WERI-Rb-1 (cell line): Measurements from ENCODE around the gene TBCK.
"Not testable (repeated sequence)": the region's sequence is repeated elsewhere in the genome, so short reads cannot be mapped to it uniquely, and the experiment has no call there.

ENCODE experiments used
- DNase-seq: peaks from one replicate; pipeline ENCODE4 v3.0.0-alpha.2; 2020
- H3K27ac ChIP-seq: fragments of 250-450 bp; sonication (Bioruptor Pico); 2 replicates; pipeline ENCODE4 v1.5.1; 2020; ENCODE audit warnings: mild to moderate bottlenecking, moderate library complexity
- H3K27me3 ChIP-seq: fragments of 250-450 bp; sonication (Bioruptor Pico); 2 replicates; pipeline ENCODE4 v1.5.1; 2021; ENCODE audit warnings: mild to moderate bottlenecking, low read depth, moderate library complexity; ENCODE audit not compliant: insufficient read depth, severe bottlenecking
- H3K36me3 ChIP-seq: fragments of 250-450 bp; sonication (Bioruptor Pico); 2 replicates; pipeline ENCODE4 v1.5.1; 2020; ENCODE audit warnings: mild to moderate bottlenecking, moderate library complexity
- H3K4me3 ChIP-seq: 2 replicates; pipeline ENCODE4 v1.5.1; 2011; ENCODE audit warnings: low read depth, mild to moderate bottlenecking, control low read depth, low read length
- H3K9me3 ChIP-seq: fragments of 250-450 bp; sonication (Bioruptor Pico); 2 replicates; pipeline ENCODE4 v1.5.1; 2021; ENCODE audit warnings: mild to moderate bottlenecking, moderate library complexity; ENCODE audit not compliant: severe bottlenecking
- TF ChIP-seq, protein P1 (sequence below): IDR thresholded peaks from 2 replicates; pipeline ENCODE4 v1.5.1; 2011; ENCODE audit warnings: low read depth, mild to moderate bottlenecking, control low read depth, inconsistent platforms, low read length

Gene TBCK

DNA sequence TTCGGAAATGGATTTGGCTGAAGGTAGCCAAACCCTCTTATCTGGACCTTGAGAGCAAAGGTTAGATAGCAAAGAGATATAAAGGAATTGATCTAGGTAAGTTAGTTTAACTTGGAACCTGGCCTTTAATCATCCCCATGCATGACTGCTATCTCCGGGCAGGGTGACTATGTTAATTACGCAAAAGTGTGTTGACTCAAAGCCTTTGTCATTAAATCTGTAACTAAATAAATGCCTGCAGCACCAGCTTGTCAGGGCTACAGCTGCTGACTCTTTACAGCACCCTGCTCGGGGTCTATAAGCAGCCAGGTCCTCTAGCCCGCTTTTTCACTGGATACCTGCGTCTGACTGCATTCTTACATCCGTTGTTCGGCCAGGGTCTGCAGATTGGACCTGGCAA, 201.7 kb downstream of the TBCK start:
- Histone ChIP-seq H3K4me3 (no peak overlapping the region), H3K9me3 (peaks cover 7% of the 10 kb centered on the region), H3K27ac (no peak overlapping the region), H3K27me3 (no peaks in the 10 kb centered on the region), H3K36me3 (0 out of 2 replicates have a peak, but pooled peaks cover 5% of the 10 kb centered on the region)
- TF ChIP-seq, protein P1, sequence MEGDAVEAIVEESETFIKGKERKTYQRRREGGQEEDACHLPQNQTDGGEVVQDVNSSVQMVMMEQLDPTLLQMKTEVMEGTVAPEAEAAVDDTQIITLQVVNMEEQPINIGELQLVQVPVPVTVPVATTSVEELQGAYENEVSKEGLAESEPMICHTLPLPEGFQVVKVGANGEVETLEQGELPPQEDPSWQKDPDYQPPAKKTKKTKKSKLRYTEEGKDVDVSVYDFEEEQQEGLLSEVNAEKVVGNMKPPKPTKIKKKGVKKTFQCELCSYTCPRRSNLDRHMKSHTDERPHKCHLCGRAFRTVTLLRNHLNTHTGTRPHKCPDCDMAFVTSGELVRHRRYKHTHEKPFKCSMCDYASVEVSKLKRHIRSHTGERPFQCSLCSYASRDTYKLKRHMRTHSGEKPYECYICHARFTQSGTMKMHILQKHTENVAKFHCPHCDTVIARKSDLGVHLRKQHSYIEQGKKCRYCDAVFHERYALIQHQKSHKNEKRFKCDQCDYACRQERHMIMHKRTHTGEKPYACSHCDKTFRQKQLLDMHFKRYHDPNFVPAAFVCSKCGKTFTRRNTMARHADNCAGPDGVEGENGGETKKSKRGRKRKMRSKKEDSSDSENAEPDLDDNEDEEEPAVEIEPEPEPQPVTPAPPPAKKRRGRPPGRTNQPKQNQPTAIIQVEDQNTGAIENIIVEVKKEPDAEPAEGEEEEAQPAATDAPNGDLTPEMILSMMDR = no peak
- no peak for DNase-seq

DNA sequence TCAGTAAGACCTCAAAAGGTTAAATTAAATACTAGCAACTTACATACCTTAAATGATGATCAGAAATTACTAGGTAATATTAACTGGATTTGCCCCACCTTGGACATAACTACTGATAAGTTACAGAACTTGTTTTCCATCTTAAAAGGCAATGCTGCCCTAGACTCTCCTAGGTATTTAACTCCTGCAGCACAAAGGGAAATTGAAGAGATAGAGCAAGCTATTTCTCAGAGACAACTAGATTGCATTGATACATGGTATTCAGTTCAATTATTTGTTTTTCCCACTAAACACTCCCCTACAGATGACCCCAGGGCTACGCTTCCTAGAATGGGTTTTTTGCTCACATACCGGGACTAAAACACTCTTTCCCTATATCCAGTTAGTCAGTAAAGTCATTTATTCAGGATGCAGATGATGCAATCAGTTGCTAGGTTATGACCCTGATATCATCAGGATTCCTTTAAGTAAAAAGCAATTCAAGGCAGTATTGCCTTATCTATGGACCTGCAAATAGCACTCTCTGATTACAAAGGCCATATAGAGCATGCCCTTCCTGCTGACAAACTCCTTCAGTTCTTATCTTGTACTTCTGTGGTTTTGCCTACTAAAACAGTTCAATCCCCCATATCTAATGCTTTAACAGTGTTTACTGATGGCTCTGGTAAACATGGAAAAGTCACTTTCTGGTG, 204.1 kb downstream of the TBCK start:
- H3K4me3 ChIP-seq, H3K27ac ChIP-seq, H3K27me3 ChIP-seq, DNase-seq, H3K36me3 ChIP-seq: not testable (repeated sequence)
- H3K9me3 ChIP-seq = peaks cover 12% of the 10 kb centered on the region

DNA sequence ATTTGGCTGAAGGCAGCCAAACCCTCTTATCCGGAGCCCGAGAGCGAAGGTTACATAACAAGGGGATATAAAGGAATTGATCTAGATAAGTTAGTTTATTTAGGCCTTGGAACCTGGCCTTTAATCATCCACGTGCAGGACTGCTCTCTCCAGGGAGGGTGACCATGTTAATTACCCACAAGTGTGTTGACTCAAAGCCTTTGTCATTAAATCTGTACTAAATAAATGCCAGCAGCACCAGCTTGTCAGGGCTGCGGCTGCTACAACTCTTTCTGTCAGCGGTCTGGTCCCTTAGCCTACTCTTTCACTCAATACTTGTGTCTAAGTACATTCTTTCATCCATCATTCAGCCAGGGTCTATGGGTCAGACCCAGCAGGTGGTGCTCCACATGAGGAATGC, 206.1 kb downstream of the TBCK start:
- Histone ChIP-seq H3K36me3 (0 out of 2 replicates have a peak, but pooled peaks cover 2% of the 10 kb centered on the region), H3K27me3 (no peaks in the 10 kb centered on the region), H3K4me3 (no peak overlapping the region), H3K9me3 (peaks cover 12% of the 10 kb centered on the region), H3K27ac (no peak overlapping the region)
- TF ChIP-seq, protein P1 = no peak
- DNase-seq = no peak

DNA sequence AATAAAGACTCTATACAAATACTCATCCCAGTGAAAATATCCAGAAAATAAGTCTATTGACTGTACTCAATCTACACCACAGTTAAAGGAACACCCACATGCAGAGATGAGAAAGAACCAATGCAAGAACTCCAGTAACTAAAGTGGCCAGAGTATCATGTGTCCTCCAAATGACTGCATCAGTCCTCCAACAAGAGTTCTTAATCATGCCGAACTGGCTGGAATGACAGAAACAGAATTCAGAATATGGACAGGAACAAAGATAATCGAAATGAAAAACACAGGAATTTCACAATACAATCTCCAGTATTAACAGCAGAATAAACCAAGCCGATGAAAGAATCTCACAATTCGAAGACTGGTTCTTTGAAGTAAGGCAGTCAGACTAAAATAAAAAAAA, 210.3 kb downstream of the TBCK start:
- no peak for DNase-seq
- TF ChIP-seq, protein P1 = no peak
- H3K4me3 ChIP-seq = no peak overlapping the region
- no peak overlapping the region for H3K27ac ChIP-seq
- 0 out of 2 replicates have a peak, but pooled peaks cover 3% of the 10 kb centered on the region for H3K36me3 ChIP-seq
- peaks cover 12% of the 10 kb centered on the region for H3K9me3 ChIP-seq
- no peaks in the 10 kb centered on the region for H3K27me3 ChIP-seq

DNA sequence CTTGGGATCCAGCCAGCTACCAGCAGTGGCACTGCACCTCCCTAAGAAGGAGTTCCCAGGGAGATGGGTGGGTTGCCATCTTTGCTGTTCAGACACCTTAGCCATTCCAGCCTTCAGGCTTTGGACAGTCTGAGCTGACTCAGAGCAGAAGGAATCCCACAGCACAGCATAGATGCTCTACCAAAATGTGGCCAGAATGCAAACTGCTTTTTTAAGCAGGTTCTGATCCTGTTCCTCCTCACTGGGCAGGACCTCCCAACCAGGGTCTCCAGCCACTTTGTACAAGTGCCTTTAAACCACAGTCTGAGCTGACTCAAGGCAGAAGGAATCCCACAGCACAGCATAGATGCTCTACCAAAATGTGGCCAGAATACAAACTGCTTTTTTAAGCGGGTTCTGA, 211.7 kb downstream of the TBCK start:
- H3K4me3 ChIP-seq = no peak overlapping the region
- H3K27ac ChIP-seq = no peak overlapping the region
- 0 out of 2 replicates have a peak, but pooled peaks cover 3% of the 10 kb centered on the region for H3K36me3 ChIP-seq
- H3K9me3 ChIP-seq = peaks cover 5% of the 10 kb centered on the region
- DNase-seq = no peak
- no peaks in the 10 kb centered on the region for H3K27me3 ChIP-seq
- TF ChIP-seq, protein P1 = no peak

DNA sequence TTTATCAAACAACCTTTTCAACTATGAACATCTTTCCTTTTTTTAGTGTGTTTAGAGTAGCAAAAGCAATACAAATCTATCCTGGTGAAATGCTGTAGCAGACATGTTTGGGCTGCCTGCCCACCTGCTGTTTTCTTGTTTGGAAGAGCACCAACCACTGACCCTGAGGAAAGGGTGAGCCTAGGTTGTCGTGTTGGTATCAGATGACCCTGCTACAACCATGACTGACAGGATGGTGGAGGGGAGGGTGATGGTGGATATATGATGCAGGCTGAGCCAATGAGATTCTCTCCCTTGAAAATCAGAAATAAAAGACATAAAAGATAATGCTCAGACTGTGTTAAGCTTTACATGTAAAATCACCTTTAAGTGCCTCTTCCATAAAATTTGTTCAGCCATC, 219.6 kb downstream of the TBCK start:
- H3K27ac ChIP-seq = no peak overlapping the region
- no peaks in the 10 kb centered on the region for H3K9me3 ChIP-seq
- no peak for DNase-seq
- H3K4me3 ChIP-seq = no peak overlapping the region
- no peaks in the 10 kb centered on the region for H3K36me3 ChIP-seq
- no peaks in the 10 kb centered on the region for H3K27me3 ChIP-seq
- TF ChIP-seq, protein P1 = no peak
